Trophoblast cell (in vitro differentiated cells and primary cell): Measurements from ENCODE around the gene SEMA4D.
A peak's percentile ranks its signal among the peaks of the same experiment; 100 is the strongest.

Experiments used
- DNase-seq, 2 donors: peaks; one replicate each; pipeline ENCODE4 v3.0.0-alpha.2; 2016
- H2AFZ ChIP-seq: 2 replicates; pipeline ENCODE4 v1.6.1; 2013; ENCODE audit warnings: low read length, moderate library complexity, mild to moderate bottlenecking; ENCODE audit not compliant: insufficient read depth, poor library complexity
- H2AK5ac ChIP-seq: 2 replicates; pipeline ENCODE4 v1.6.1; 2013; ENCODE audit warnings: mild to moderate bottlenecking, low read length
- H2BK120ac ChIP-seq: 2 replicates; pipeline ENCODE4 v1.6.1; 2013; ENCODE audit warnings: low read length, mild to moderate bottlenecking, moderate library complexity; ENCODE audit not compliant: insufficient read depth, poor library complexity
- H2BK12ac ChIP-seq: 2 replicates; pipeline ENCODE4 v1.6.1; 2013; ENCODE audit warnings: mild to moderate bottlenecking, low read length, moderate library complexity
- H2BK5ac ChIP-seq: 2 replicates; pipeline ENCODE4 v1.6.1; 2013; ENCODE audit warnings: low read length, low read depth, moderate library complexity, mild to moderate bottlenecking; ENCODE audit not compliant: poor library complexity
- H3K14ac ChIP-seq: 2 replicates; pipeline ENCODE4 v1.6.1; 2013; ENCODE audit warnings: mild to moderate bottlenecking, low read length
- H3K18ac ChIP-seq: 2 replicates; pipeline ENCODE4 v1.6.1; 2013; ENCODE audit warnings: mild to moderate bottlenecking, low read length
- H3K23ac ChIP-seq: 2 replicates; pipeline ENCODE4 v1.6.1; 2013; ENCODE audit warnings: low read length
- H3K27ac ChIP-seq: 2 replicates; pipeline ENCODE4 v1.5.1; 2013; ENCODE audit warnings: low read depth, mild to moderate bottlenecking, inconsistent platforms, low read length, moderate library complexity
- H3K27me3 ChIP-seq: 2 replicates; pipeline ENCODE4 v1.6.1; 2013; ENCODE audit warnings: inconsistent platforms, mild to moderate bottlenecking, low read length, moderate library complexity; ENCODE audit not compliant: insufficient read depth
- H3K36me3 ChIP-seq, 2 experiments: 1 replicate in 1 of 2; 2 replicates in 1 of 2; pipeline ENCODE4 v1.6.1; 2013; ENCODE audit warnings: low read length in 2 of 2, mild to moderate bottlenecking in 2 of 2, moderate library complexity in 1 of 2; ENCODE audit not compliant: insufficient read depth in 2 of 2, control insufficient read depth in 1 of 2
- H3K4ac ChIP-seq: 2 replicates; pipeline ENCODE4 v1.6.1; 2013; ENCODE audit warnings: low read depth, mild to moderate bottlenecking, low read length, moderate library complexity
- H3K4me1 ChIP-seq, 2 experiments: 1 replicate in 1 of 2; 2 replicates in 1 of 2; pipeline ENCODE4 v1.6.1; 2013; ENCODE audit warnings: low read length in 2 of 2, mild to moderate bottlenecking in 2 of 2, moderate library complexity in 1 of 2; ENCODE audit not compliant: insufficient read depth in 2 of 2, control insufficient read depth in 1 of 2
- H3K4me2 ChIP-seq: 2 replicates; pipeline ENCODE4 v1.6.1; 2013; ENCODE audit warnings: inconsistent platforms, mild to moderate bottlenecking, low read length, moderate library complexity
- H3K4me3 ChIP-seq: 2 replicates; pipeline ENCODE4 v1.5.1; 2013; ENCODE audit warnings: mild to moderate bottlenecking, low read depth, low read length, inconsistent platforms
- H3K79me1 ChIP-seq: one replicate; pipeline ENCODE4 v1.6.1; 2013; ENCODE audit warnings: low read length
- H3K79me2 ChIP-seq: 2 replicates; pipeline ENCODE4 v1.6.1; 2013; ENCODE audit warnings: low read length, mild to moderate bottlenecking; ENCODE audit not compliant: control insufficient read depth, insufficient read depth, poor library complexity
- H3K9ac ChIP-seq: 2 replicates; pipeline ENCODE4 v1.6.1; 2013; ENCODE audit warnings: mild to moderate bottlenecking, low read length
- H3K9me3 ChIP-seq: 2 replicates; pipeline ENCODE4 v1.6.1; 2013; ENCODE audit warnings: low read depth, mild to moderate bottlenecking, control low read depth, inconsistent platforms, low read length; ENCODE audit not compliant: insufficient read depth
- H4K12ac ChIP-seq: 2 replicates; pipeline ENCODE4 v1.6.1; 2013; ENCODE audit warnings: low read depth, mild to moderate bottlenecking, low read length, moderate library complexity
- H4K8ac ChIP-seq: 2 replicates; pipeline ENCODE4 v1.6.1; 2013; ENCODE audit warnings: low read depth, mild to moderate bottlenecking, low read length, moderate library complexity
- H4K91ac ChIP-seq: one replicate; pipeline ENCODE4 v1.6.1; 2013; ENCODE audit warnings: low read depth, mild to moderate bottlenecking, low read length, moderate library complexity
- WGBS: extraction: QIAGEN DNeasy Blood & Tissue Kit; methylation state at CpG from one replicate; pipeline ENCODE4 v1.1.7; 2013; ENCODE audit warnings: missing lambda C conversion rate; ENCODE audit not compliant: insufficient read length, insufficient coverage; ENCODE audit errors: extremely low coverage; 5-methylcytosine and 5-hydroxymethylcytosine counted together

The SEMA4D gene

DNA sequence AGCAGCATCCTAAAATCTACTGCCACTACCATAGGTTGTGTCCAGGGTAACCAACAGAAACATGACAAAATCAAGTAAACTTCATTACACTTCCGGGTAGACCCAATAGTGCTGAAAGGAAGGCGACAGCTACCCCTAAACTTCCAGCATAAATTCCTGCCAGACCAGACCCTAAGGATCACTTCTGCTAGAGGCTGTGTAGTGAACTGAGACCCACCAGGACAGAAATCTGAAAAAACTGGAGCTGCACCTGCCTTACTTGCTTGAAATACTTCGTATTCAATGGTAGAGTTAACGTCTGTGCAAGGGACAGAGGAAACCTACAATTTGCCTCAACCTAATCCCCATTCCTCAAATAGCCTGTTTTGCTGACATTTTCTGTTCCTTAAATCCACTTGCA lies 180.6 kb downstream of the SEMA4D start:
- no peak overlapping the region for H4K8ac ChIP-seq
- no peak overlapping the region for H3K23ac ChIP-seq
- H3K79me2 ChIP-seq = peaks cover 7% of the 10 kb centered on the region
- H3K27ac ChIP-seq = no peak overlapping the region
- no peak overlapping the region for H3K14ac ChIP-seq
- no CpG with 5 or more reads among the region's 4 CpGs for WGBS
- no peak overlapping the region for H3K4me3 ChIP-seq
- H2BK12ac ChIP-seq = no peak overlapping the region
- no peak overlapping the region for H3K9ac ChIP-seq
- H3K4me1 ChIP-seq = peaks cover 0 to 2% of the 10 kb centered on the region in 2 experiments
- H4K12ac ChIP-seq = no peak overlapping the region
- H3K4ac ChIP-seq = no peak overlapping the region
- H3K4me2 ChIP-seq = no peak overlapping the region
- H3K9me3 ChIP-seq = no peaks in the 10 kb centered on the region
- DNase-seq = no peak
- no peak overlapping the region for H2AK5ac ChIP-seq
- H2BK120ac ChIP-seq = no peak overlapping the region
- no peak overlapping the region for H2AFZ ChIP-seq
- H4K91ac ChIP-seq = no peak overlapping the region
- H3K18ac ChIP-seq = no peak overlapping the region
- no peak overlapping the region for H2BK5ac ChIP-seq
- peaks cover 5% of the 10 kb centered on the region for H3K79me1 ChIP-seq
- H3K36me3 ChIP-seq = peaks cover 0 to 10% of the 10 kb centered on the region in 2 experiments
- no peaks in the 10 kb centered on the region for H3K27me3 ChIP-seq

DNA sequence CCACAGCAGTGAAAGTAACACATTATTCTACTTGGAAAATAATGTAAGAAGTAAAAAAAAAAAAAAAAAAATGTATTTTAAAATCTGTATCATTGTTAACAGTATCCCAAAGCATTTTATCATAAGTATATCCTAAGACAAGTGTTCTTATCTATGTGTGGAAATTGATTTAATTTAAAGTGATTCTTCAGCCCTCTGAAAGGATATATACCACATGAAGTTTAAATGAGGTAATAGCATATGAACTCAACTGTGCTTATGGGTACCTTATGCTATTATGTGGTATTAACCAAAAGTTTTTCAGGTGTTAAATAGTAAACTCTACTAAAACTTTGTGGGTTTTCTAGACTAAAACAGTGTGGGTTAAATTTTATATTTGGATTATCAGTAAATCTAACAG lies 182.4 kb downstream of the SEMA4D start:
- Histone ChIP-seq H3K18ac (no peak overlapping the region), H3K27me3 (no peaks in the 10 kb centered on the region), H3K4me2 (no peak overlapping the region), H3K36me3 (peaks cover 0 to 10% of the 10 kb centered on the region in 2 experiments), H3K9ac (no peak overlapping the region), H4K91ac (no peak overlapping the region), H2BK120ac (no peak overlapping the region), H3K14ac (no peak overlapping the region), H3K79me1 (peaks cover 10% of the 10 kb centered on the region), H3K4me3 (no peak overlapping the region), H3K4me1 (peaks cover 0 to 2% of the 10 kb centered on the region in 2 experiments), H3K23ac (no peak overlapping the region), H3K27ac (no peak overlapping the region), H4K8ac (no peak overlapping the region), H2AK5ac (no peak overlapping the region), H3K9me3 (no peaks in the 10 kb centered on the region), H3K79me2 (peaks cover 17% of the 10 kb centered on the region), H2BK12ac (no peak overlapping the region), H2BK5ac (no peak overlapping the region), H2AFZ (no peak overlapping the region), H3K4ac (no peak overlapping the region), H4K12ac (no peak overlapping the region)
- DNase-seq = no peak

GRCh38 chr9:89314955-89315354 lies 183.0 kb downstream of the SEMA4D start:
- no peaks in the 10 kb centered on the region for H3K27me3 ChIP-seq
- no CpG with 5 or more reads among the region's 1 CpG for WGBS

DNA sequence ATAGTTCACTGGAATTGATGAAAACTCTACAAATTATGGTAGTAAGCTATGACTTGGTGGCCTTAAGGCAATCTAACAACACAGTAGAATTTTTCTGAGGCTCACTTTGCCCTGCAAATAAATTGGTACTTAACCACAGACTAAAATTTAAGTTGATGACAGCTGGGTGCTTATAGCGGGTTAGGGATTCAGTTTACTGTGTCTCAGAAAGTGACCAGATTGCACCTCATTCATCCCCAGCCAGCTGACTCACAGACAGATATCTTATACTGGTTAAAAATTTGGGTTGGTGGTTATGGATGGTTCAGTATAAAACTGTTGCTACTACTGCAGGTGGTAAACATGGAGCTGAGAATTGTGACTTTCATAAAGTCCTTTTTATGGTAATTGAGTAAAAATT lies 184.1 kb downstream of the SEMA4D start:
- WGBS = no CpG with 5 or more reads among the region's 1 CpG
- Histone ChIP-seq H3K27ac (no peak overlapping the region), H2BK5ac (no peak overlapping the region), H2AFZ (no peak overlapping the region), H3K4me2 (peak overlapping the region; percentile 50), H2AK5ac (no peak overlapping the region), H3K27me3 (no peaks in the 10 kb centered on the region), H4K12ac (no peak overlapping the region), H3K36me3 (peaks cover 0 to 8% of the 10 kb centered on the region in 2 experiments), H2BK120ac (no peak overlapping the region), H3K14ac (no peak overlapping the region), H3K79me2 (peaks cover 20% of the 10 kb centered on the region), H3K9ac (no peak overlapping the region), H3K4me1 (peaks cover 3 to 5% of the 10 kb centered on the region in 2 experiments), H3K79me1 (peaks cover 18% of the 10 kb centered on the region), H3K23ac (no peak overlapping the region), H4K8ac (no peak overlapping the region), H4K91ac (no peak overlapping the region), H3K9me3 (no peaks in the 10 kb centered on the region), H3K4me3 (no peak overlapping the region), H3K18ac (no peak overlapping the region), H2BK12ac (no peak overlapping the region), H3K4ac (peak overlapping the region; percentile 92)
- DNase-seq = no peak

More at GRCh38 chr9:89314955-89315354, 183.0 kb downstream of the SEMA4D start:
- Histone ChIP-seq H3K4ac (peak overlapping the region; percentile 64), H3K14ac (no peak overlapping the region), H4K91ac (no peak overlapping the region), H3K4me3 (no peak overlapping the region), H2BK120ac (no peak overlapping the region), H2AFZ (no peak overlapping the region), H4K12ac (no peak overlapping the region), H2AK5ac (no peak overlapping the region), H3K18ac (no peak overlapping the region), H3K9ac (no peak overlapping the region), H3K27ac (no peak overlapping the region), H3K9me3 (no peaks in the 10 kb centered on the region), H3K36me3 (peaks cover 0 to 8% of the 10 kb centered on the region in 2 experiments), H3K79me1 (peaks cover 15% of the 10 kb centered on the region), H4K8ac (no peak overlapping the region), H2BK5ac (no peak overlapping the region), H3K4me2 (no peak overlapping the region), H3K79me2 (peaks cover 21% of the 10 kb centered on the region), H3K4me1 (peaks cover 0 to 2% of the 10 kb centered on the region in 2 experiments), H2BK12ac (no peak overlapping the region), H3K23ac (no peak overlapping the region)
- DNase-seq = no peak
